Left colon (tissue), 2 donors: ENCODE measurements around the gene DLGAP1. TPM values are rescaled to one million over a fixed set of nuclear protein-coding genes. Genes with fewer than 3 reads are reported as not detected.

Source experiments
- ATAC-seq: fragments of 200-7000 bp; cut with Tn5 transposase; one replicate; pipeline ENCODE4 v1.9.1; 2020; ENCODE audit warnings: mild to moderate bottlenecking, moderate library complexity
- DNase-seq, 2 donors: peaks; one replicate each; pipeline ENCODE4 v3.0.0-alpha.2; 2020
- intact Hi-C, 2 donors: fragments of 100-400 bp; cut with DNase I in 1 of 2; cut with micrococcal nuclease in 1 of 2; formaldehyde crosslinking; loops; one replicate each; pipeline versions ENCODE4 v1.11.2 to v1.14.0; 2022; cut with DNase I, micrococcal nuclease
- total RNA-seq, 2 donors: library from RNA; stranded (reverse); fragmentation: NEBNext Ultra II Directional; extraction: Animal tissue kit (Norgen Biotek cat#: 25700); gene quantifications; one replicate each; pipeline ENCODE4 v1.2.1, GENCODE V29; 2021
- donor health status: DM: no; HTN: no; CAD: no.
- donor health status: DM: yes; HTN: yes; CAD: no.

Gene DLGAP1
- total RNA-seq, 2 donors from 2014 or later: 0.95 to 2.2 TPM

DNA sequence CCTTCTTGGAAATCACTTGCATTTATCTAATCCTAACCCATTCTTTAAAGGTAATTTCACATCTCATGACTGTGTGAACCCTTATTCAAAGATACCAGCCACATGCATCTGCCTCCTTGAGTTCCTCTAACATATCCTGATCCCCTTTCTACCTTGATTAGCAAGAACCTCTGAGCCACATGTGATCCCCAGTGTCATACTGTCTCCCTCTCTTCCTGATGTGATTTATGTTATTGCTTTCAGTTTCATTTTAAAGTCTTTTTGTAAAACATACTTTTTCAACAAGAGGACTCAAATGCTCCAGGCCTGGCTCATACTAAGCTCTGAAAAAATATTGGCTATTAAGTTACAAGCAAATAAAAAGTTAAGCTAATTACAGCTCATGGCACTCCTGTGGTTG lies 470.1 kb downstream of the DLGAP1 start:
- DNase-seq: no peak
- intact Hi-C loops: no loop called here
- ATAC-seq: no peak

DNA sequence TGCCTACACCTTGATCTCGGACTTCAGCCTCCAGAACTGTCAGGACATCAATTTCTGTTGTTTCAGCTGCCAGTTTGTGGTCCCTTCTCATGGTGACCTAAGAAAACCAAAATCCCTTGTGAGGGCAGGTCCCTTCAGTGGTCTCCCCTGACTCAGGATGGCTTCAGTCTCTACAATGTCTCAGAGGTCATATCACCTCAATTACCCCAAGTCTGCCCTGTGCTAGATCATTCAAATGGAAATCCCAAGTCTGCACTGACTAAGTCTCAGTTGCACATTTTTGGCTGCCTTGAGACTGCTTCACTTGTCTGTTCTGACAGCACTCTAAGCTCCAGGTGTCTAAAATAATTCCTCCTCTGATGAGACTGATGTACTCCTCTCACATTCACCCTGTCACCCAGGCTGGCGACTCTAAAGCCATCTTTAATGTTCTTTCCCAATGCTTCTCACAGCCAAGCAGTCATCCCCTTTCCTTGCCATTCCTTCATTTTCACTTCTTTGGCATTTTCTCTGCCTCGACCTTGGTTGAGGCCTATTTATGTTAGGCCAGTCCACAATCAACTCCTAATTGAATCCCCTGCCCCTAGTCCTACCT lies 470.8 kb downstream of the DLGAP1 start:
- ATAC-seq: no peak
- intact Hi-C loops: no loop called here
- DNase-seq: no peak

DNA sequence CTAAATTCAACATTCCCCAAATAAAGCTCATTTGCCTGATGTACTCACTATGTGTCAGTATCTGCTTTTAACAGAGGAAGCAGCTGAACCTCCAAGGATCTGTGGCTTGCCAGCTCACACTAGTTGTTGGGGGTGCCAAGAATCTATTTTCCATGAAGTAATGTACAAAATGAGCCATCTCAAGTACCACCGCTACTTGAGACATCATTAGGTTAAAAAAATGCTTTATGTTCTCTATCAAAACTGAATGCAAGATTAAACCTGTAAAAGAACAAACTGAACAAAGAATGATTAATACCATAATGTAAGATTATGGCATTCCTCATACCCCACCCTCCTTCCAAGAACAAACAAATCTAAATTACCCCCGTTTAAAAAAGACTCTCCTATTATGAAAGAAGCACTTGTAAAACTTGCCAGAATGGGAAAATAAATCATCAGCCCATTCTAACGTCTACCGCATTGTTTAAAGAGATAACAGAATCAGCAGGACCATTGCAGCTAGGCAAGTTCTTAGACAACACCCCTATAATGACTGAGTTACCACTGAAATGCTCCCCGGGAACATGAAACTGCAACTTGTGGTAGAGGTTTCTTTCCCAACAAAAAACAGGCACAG lies 471.6 kb downstream of the DLGAP1 start:
- ATAC-seq (no peak), DNase-seq (no peak)
- intact Hi-C loops: no loop called here

DNA sequence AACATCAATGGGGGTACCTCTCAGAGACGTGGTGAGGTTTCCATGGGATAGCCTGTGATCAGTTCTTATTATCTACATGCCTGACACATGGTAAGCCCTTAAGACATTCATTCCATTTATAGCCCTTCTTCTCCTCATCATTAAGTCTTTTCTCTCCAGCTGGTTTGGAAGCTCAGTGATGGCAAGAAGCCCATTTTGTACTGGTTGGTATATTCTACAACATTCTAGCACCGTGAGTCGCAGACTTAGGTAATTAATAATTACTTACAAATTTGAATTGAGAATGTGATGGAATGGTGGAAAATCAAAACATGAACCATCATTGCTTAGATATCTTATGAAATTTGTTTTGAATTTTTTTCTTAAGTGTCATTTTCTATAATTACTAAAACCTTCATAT lies 472.6 kb downstream of the DLGAP1 start:
- DNase-seq: no peak
- intact Hi-C loops: no loop called here
- no peak for ATAC-seq

DNA sequence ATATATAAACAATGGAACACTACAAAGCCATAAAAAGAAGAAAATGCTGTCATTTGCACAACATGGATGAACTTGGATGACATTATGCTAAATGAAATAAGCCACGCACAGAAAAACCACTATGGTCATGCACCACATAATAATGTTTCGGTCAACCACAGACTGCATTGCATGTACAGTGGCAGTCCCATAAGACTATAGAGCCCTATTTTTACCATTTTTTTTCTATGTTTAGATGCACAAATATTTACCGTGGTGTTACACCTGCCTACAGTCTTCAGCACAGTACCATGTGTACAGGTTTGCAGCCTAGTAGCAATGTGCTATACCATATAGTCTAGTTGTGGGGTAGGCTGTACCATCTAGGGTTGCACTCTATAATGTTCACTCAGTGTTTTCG lies 476.1 kb downstream of the DLGAP1 start:
- intact Hi-C loops: no loop called here
- DNase-seq: no peak
- no peak for ATAC-seq

DNA sequence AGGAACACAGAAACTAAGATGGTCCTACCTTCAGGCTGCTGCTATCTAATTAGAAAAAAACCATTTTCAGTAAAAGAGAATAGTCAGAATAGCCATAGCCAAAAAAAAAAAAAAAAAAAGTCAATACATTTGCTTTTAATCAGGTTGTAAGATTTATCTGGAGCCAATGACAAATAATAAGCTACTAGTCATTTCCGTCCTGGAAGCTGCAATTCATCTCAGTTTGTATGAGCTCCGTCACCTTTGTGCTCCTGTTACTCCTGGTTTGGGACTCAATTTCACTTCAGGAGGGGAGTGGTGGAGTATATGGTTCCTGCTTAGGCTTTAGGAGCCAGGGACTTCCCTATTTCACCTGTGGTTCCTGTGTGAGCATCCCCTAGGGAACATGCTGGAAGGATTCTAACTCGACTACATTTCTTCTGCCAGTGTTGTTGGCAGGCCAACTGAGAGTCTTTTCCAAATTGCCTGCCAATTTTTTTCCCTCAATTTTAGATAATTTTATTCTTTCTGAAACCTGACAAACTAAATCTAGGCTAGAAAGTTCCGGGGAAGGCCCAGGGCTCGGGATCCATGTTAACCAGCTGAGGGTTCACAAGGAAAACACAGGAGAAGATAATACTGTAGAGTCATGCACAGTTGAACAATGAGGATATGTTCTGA lies 481.8 kb downstream of the DLGAP1 start:
- intact Hi-C loops: no loop called here
- no peak for ATAC-seq
- no peak for DNase-seq

DNA sequence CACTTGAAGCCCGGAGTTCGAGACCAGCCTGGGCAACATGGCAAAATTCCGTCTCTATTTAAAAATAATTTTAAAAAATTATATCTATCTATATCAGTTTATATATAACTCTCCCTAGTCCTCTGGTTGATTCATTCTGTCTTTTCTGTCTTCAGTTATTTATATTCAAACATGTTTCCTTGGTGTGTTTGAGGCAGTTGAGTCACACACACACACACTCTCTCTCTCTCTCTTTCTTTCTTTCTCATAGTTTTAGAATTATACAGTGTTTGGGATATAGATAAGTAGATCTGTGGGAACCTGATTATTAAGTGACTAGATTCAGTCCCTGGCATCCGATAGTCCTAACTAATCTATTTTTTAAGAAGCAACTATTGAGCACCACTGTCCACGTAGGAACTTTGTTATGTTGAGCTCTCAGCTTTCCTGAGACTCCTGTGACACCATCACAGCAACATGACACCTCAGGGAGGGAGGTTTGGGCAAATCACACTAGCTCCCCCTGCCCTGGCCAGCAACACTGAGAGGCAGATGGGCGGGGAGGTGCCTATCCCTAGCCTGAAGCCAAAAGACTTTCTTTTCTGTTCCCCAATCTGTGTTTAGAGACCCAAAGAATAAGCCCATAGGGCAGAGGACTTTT lies 482.7 kb downstream of the DLGAP1 start:
- ATAC-seq: no peak
- intact Hi-C loops: no loop called here
- no peak for DNase-seq

DNA sequence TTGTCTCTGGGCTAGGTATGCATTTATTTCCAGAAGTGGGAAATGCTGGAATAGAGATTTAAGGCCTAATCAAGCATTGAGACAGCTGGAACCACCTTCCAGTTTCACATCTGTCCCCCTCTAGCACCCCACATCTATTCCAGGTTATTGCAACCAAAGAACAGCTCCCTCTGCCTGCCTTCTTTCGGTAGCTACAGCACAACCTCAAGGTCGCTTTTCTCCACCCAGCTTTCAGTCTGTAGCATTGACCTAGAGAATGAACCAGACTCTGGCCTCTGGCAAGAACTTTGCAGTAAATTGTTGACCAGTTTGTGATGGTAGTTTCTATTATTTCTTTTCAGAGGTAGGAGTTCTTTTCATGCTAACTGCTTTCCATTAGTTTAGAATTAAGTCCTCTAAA lies 484.2 kb downstream of the DLGAP1 start:
- intact Hi-C loops: no loop called here
- DNase-seq: no peak

DNA sequence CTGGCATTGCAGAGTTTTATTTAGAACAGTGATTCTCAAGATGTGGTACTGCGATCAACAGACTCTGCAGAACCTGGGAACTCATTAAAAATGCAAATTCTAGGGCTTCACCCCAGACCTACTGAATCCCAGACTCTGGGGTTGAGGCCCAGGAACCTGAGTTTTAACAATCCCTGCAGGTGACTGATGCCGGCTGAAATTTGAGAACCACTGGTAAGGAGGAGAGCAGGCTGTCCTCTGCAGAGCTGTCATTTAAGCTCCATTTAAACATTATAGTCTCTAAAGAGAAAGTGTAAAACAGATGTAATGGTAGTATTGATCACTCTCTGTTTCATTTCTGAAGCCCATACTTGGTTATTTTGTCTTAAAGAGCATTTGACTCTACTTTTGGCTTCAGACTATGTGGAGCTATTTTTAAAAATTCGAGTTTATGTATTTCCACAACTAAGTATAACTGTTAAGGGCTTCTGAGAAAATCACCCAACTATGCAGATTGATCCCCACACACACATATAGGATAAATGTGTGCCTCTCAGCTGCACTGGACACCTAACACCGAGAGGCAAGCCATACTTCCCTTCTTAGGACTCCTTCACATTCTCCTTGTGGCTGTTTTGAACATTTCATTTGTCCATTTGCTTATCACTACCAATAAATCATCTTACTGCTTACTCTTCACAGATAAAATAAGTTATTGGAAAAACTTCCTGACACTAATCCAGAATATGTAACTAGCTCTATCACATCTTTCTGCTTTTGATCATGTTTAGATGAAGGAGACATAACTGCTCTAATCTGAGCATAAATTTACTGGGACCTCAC lies 487.5 kb downstream of the DLGAP1 start:
- DNase-seq: no peak
- ATAC-seq: no peak
- intact Hi-C loops: no loop called here

More for the DNA sequence above, 484.2 kb downstream of the DLGAP1 start:
- ATAC-seq: no peak

DNA sequence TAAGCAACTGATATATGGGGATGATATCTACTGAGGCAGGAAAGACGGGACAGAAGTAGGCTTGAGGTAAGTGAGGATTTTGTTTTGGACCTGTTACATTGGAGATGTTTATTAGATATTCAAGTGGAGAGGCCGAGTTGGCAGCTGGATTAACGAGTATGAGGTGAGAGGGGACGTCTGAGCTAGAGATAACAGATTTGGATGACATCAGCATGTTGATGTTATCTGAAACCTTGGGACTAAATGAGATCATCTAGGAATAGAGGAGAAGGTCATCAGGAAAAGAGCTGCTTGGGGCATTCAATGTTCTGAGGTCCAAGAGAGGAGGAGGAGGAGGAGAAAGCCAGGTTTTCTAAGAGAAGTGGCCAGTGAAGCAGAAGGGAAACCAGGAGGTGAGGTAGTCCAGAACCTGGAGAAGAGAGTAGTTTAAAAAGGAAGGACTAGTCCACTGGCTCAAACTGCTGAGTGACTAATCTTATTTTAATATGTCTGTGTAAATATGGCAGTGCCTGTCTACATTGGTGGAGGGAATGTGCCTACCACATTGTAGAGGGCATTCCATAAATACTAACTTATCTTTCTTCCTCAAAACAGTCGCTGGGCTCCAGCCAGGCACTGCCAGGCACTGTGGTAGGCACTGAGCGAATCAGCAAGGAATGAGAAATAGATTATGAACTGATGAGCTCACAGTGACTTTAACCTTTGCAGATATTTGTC lies 488.3 kb downstream of the DLGAP1 start:
- intact Hi-C loops: no loop called here
- ATAC-seq (no peak), DNase-seq (no peak)

DNA sequence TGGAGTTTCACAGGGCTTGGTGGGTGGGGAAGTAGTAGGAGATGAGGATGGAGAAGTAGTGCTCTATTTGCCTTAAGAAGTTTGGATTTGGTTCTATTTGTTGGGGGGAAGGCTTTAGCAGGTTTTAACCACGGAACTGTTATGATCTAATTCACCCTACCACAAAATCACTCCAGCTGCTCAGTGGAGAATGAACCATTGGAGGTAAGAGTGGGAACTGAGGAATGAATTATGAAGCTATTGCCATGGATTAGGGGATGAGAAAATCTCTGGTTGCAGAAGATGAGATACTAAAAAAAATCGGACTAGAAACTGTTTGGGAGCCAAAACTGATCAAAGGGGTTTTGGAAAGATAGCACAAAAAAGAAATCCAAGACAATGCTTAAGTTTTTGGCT lies 488.9 kb downstream of the DLGAP1 start:
- DNase-seq: no peak
- intact Hi-C loops: no loop called here
- no peak for ATAC-seq

DNA sequence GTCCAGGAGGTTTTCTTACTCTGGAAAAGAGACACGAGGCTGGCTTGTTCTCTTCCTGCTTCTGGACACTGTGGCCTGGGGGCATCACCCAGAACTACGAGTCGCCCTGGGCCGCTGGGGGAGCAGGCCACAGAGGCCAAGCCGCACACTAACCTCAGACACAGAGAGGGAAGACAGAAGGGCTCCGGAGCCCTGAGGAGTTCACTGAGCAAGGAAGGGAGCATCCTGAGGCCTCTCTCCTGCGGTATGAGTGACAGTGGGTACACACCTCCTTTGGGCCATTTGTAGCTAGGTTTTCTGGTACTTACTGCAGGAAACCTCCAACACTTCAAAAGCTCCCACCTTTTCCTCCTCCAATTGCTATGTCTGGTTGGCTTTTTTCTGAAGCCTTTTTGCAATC lies 494.1 kb downstream of the DLGAP1 start:
- no peak for ATAC-seq
- no peak for DNase-seq
- intact Hi-C loops: no loop called here

DNA sequence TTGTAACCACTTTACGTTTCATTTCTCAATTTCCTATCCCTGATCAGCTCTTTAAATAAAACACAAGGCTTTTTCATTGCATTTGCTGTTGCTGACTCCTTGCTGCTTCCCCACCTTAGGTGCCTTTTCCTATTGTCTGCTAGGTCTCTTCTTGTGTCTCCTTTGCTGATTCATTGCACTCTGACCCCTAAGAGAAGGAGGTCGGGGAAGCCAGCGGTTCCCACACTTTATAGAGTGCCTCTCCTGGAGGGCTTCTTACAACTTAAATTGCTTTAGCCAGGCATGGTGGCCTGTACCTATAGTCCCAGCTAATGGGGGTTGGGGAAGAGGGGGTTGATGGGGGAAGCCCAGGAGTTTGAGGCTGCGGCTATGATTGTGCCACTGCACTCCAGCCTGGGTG lies 495.0 kb downstream of the DLGAP1 start:
- no peak for DNase-seq
- intact Hi-C loops: no loop called here
- no peak for ATAC-seq

DNA sequence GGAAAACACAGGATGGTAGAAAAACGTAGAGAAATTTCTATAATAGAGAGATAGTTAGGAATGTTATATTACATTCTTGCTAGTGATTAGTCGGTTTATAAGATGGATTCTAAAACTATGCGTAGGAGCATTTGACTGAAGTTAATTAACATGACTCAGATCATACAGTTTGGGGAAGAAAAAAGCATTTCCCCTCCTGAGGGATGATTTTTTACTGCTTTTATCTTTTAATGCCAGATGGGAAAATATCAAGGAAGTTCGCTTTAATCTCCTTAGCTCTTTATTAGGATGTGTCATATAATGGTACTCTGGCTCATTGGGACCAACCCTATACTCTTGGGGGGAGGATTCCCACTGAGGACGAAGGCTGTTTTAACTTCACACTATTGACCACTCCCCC lies 503.1 kb downstream of the DLGAP1 start:
- intact Hi-C loops: no loop called here
- no peak for ATAC-seq
- no peak for DNase-seq

DNA sequence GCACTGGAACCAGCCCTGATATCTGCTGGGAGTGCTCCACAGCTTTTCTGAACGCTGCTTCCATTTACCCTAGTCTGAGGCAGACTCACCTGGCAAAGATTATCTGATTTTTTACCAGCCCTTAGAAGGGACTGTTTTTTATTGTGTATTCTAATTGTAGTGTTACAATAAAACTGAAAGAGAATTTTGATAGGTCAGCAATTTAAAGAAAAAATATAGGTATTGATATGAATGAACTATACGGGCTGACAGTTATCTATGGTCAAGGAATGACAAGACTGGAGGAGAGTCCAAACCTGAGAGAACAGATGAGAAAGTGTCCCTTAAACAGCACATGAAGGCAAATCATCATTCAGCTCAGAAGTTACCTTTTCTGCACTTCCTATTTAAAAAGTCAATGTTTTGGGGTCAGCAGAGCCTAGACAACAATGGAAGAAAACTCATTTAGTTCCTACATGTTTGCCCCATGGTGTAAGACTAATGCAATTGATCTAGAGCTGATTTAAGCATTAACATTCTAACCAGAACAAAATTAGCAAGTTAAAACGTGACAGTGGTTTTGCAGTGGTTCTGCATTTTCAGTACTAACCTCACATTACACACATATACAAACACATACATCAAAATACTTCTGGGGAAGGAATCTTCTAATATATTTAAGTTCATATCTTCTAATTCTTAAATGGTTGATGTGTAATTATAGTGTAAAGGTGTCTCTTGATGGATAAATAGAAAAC lies 504.3 kb downstream of the DLGAP1 start:
- ATAC-seq (no peak), DNase-seq (no peak)
- intact Hi-C loops: no loop called here

DNA sequence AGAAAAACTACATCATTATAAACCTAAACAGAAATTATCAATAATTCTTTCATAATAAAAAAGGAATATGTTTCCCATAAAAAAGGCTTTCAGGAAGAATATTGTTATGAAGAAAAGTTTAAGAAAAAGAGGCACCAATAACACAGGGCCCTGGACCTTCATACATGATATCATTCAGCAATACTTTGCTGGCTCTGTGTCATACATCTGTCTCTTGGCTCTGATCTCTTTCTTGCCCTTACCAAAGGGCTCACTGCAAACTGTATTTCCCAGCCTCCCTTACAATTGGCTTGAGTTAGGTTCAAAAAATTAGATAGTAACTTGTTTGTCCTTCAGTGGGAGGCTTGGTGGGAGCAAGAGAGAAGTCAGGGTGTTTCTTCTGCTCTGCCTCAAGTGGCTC lies 506.1 kb downstream of the DLGAP1 start:
- ATAC-seq (no peak), DNase-seq (no peak)
- intact Hi-C loops: no loop called here

DNA sequence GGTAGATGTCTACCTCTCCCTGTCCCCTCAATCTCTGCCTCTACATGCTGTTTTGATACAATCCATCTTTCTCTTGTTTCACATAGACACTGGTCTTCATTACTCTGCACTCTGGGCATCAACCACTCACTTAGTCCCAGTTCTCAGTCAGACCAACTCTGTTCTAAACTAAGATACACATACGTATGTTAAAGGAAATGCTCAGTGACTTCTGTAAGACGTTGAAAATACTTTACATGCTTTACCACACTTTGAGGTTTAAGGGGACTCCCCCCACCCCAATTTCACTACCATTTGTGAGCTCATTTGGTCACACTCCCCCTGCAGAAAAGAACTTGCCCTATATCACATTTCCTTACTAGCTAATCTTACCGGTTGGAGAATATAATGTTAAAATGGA lies 507.7 kb downstream of the DLGAP1 start:
- ATAC-seq (no peak), DNase-seq (no peak)
- intact Hi-C loops: no loop called here

DNA sequence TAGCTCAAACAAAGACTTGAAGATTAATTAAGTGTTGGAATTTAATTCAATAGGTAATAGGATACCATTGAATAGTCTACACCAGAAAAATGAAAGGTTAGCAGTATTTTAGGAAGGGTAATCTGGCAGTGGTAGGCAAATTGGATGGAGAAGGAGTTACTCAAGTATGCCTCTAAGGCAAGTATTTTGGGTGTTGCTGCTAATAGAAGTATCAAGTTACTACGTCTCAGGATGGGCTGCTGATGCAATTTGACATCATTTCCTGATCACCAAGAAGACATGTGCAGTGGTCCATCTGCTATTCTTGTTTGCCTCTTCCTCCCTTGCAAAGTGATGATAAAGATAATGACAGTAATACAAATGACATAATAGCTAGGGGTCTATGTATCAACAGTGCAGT lies 519.8 kb downstream of the DLGAP1 start:
- DNase-seq (no peak), ATAC-seq (no peak)
- intact Hi-C loops: no loop called here
